ENCODE results near the gene OR4C45.

- TF ChIP-seq, protein P1, sequence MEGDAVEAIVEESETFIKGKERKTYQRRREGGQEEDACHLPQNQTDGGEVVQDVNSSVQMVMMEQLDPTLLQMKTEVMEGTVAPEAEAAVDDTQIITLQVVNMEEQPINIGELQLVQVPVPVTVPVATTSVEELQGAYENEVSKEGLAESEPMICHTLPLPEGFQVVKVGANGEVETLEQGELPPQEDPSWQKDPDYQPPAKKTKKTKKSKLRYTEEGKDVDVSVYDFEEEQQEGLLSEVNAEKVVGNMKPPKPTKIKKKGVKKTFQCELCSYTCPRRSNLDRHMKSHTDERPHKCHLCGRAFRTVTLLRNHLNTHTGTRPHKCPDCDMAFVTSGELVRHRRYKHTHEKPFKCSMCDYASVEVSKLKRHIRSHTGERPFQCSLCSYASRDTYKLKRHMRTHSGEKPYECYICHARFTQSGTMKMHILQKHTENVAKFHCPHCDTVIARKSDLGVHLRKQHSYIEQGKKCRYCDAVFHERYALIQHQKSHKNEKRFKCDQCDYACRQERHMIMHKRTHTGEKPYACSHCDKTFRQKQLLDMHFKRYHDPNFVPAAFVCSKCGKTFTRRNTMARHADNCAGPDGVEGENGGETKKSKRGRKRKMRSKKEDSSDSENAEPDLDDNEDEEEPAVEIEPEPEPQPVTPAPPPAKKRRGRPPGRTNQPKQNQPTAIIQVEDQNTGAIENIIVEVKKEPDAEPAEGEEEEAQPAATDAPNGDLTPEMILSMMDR (IDR thresholded peaks at IDR 0.05), result no peak
- TF ChIP-seq POLR2A (IDR thresholded peaks at IDR 0.05) (no peak), POLR2AphosphoS5 (IDR thresholded peaks at IDR 0.05) (no peak)
Observed at GRCh38 chr11:50073113-50074105, 40.7 kb downstream of the OR4C45 start.

All from prostate gland (tissue), 2 donors.